HG02970 (cell line): Measurements from ENCODE around the gene KCTD16.

Source experiments
- ATAC-seq: cut with Tn5 transposase; IDR thresholded peaks from one replicate; pipeline ENCODE4 v1.9.1; 2021; ENCODE audit warnings: mild to moderate bottlenecking, moderate library complexity, moderate number of reproducible peaks; ENCODE audit not compliant: unreplicated experiment, low FRiP score

KCTD16 gene

GRCh38 chr5:144390133-144390532, 219.5 kb downstream of the KCTD16 start:
- ATAC-seq = no peak

DNA sequence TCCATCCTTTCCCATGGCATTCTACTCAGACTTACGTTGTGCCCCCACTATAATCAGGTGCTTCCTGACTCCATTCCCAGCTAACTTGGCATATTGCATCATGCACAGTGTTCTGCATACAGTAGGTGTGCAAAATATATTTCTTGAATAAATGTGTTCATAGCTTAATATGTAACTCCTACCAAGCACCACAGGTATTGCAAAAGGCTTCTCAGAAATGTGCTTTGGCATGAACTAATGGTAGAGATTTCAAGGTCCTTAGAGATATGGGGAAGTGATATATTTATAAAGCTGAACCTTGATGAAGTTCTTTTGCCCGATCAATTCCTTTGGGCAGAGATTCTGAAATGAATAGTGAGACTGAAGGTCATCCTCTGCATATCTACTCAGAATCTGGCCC, 220.4 kb downstream of the KCTD16 start:
- no peak for ATAC-seq

DNA sequence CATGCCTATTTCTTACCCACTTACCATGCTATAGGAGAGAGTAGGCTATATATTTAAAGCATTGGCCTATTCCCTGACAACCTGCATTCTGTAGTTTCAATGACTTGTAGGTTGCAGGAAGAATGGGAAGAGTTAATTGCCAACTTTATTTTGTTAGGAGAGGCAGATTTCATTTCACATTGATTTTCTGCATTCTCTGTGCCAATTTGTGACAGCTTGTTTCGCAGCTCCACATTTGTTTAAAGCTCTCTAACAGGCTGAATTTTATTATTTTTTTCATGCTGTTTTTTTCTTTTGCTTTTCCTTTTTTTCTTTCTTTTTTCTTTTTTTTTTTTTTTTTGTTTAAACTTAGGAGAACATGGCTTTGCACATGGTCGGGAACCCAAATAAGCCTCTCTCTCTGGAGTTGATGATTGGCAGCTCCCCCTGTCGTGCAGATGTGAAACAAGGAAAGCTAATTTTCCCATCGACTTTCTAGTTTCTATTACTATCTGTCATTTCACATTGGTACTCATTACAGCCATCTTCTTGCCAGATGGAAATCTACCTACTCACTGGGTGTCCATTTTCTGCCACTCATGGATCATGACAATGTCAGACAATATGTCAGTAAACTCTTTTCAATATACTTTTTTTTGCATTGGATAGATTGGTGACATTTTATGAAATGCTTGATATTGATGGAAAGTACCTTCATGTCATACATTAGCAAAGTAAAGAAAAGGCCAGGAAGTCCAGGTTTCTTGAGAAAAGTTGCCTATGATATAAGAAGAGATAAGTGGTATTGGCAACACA, 223.2 kb downstream of the KCTD16 start:
- ATAC-seq = no peak

GRCh38 chr5:144395704-144396103, 225.0 kb downstream of the KCTD16 start:
- peak; percentile 57 for ATAC-seq

DNA sequence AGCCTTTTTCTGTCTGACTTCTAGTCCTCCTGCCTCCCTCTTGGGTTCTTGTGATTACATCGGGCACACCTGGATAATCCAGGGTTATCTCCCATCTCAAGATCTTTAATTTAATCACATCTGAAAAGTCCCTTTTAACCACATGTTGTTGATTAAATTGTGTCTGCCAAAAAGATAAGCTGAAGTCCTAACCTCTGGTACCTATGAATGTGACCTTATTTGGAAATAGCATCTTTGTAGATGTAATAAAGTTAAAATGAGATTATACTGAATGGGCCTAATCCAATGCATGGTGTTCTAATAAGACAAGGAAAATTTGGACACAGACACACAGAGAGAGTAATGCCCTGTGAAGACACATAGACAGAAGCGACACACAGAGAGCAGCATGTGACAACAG, 232.4 kb downstream of the KCTD16 start:
- no peak for ATAC-seq

- no peak for ATAC-seq
Measured at GRCh38 chr5:144403817-144404420, 233.2 kb downstream of the KCTD16 start.

- ATAC-seq = no peak
Measured at GRCh38 chr5:144404672-144405071, 234.0 kb downstream of the KCTD16 start.

GRCh38 chr5:144405991-144406390, 235.3 kb downstream of the KCTD16 start:
- ATAC-seq = no peak

DNA sequence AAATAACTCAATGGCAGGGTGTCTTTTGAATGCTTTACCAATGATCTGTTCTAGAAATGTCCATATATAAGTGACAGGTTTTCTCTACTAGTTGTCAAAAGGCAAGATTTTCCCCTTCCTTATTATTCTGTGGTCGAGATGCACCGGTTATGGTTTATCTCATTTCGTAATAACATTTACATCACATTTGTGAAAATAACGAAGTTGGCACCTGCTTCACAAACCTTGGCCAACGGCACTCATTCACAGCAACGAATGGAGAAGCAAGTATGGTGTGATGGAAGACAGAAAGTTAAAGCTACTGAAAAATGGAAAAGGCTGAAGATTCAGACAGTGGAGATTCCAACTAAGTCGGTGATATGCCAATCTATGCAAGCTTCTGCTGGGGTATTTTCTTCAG, 235.8 kb downstream of the KCTD16 start:
- no peak for ATAC-seq

DNA sequence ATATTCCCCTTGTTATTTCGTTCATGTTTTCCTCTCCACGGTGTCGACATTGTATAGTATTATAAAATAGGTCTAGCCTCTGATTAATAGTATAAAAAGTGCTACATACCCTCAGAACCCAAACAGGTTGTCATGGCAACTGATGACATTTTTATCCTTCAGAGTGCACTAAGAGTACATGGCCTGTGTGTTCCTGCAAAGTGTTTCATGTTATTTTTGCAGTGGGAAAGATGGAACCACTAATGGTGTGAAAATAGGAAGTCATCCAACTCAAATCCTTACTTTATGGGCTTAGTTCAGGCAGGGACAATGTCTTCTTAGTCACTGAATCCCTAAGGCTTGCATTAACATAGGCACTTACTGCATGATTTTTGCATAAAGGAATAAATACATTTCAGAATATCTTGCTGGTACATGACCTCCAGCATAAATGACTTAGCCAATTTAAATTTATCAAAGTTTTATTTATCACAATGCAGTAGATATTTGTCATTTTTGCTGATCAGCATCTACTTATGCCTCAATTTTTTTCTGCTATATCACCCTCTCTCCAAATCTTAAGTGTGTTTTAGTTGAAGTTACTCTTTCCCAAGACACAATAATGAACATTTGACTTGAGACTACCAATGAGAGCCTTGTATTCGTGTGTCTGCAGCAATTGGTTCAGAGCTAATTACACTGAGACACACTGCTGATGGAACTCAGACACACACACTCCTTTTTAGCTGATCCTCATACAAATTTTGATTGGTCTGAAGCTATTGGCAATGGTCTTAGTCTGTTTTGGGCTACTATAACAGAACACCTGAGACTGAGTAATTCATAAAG, 243.7 kb downstream of the KCTD16 start:
- no peak for ATAC-seq

GRCh38 chr5:144416196-144416595, 245.5 kb downstream of the KCTD16 start:
- ATAC-seq = no peak

DNA sequence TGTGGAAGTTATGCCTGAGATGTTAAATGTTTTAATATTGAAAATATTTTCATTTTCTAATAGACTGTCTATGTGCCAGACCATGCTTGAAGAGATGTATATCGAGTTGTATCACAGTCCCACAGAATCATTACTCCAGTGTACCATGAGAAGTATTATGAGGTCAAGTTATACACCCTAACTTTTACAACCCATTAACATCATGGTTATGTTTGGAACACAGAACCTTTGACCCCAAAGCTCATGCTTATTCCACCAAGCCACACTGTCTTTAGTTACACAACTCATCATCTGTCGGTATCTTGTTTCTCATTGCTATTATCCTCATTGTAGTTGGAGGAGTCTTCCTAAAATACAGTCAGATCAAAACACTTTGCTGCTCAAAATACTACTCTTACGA, 248.0 kb downstream of the KCTD16 start:
- no peak for ATAC-seq

DNA sequence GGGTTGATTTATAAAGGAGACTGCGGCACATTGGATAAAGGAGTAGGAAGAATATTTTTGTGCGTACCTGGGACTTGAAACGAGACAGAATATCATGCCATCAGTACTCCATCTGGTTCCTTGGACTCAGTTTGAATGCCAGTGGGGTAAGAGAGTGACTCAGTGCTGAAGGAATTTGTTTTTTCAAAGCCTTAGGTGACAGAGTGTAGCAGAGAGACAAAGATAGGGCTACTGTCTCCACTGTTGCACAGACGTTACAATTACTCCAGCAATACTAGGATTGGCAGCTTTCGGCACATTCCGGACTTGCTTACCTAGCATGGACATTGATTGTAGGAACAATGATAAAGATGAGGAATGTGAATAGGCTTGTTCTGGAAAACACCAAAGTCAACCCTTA, 250.7 kb downstream of the KCTD16 start:
- ATAC-seq = no peak

- no peak for ATAC-seq
Measured at GRCh38 chr5:144422018-144422727, 251.5 kb downstream of the KCTD16 start.

DNA sequence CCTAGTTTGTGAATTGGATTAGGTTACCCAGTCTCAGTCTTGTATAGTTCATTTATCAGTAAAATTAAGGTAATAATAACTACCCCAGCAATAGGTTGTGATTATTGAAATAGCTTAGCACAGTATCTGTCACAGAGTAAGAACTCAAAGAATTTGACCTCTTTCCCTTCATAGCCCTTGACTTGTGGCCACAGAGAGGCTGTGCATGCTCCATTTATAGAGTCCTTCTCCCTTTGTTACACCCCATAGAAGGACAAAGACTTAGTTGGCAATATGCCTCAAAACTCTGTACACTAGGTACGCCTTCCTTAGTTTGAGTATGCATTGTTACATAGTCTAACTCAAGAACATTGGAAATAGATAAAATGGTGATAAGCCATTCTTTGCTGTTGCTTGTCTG, 257.2 kb downstream of the KCTD16 start:
- ATAC-seq = no peak

DNA sequence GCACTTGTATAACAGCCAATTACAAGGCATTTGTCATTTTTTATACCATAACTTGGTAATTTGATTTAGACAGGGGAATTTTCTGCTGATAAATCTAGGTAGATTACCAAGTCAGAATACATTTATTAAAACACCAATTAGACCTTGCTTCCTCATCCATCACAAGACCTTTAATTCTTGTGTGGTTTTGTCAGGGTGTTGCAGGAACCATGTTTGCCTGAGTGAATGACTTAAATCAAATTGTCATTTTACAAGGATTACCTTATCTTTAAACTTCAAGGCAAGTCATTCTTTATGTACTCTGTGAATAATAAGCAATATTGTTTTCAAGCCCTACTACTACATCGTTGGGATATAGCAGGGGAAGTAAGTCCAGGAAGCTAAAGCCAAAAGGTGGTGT, 257.7 kb downstream of the KCTD16 start:
- no peak for ATAC-seq

- ATAC-seq = no peak
Measured at GRCh38 chr5:144429405-144429804, 258.7 kb downstream of the KCTD16 start.

DNA sequence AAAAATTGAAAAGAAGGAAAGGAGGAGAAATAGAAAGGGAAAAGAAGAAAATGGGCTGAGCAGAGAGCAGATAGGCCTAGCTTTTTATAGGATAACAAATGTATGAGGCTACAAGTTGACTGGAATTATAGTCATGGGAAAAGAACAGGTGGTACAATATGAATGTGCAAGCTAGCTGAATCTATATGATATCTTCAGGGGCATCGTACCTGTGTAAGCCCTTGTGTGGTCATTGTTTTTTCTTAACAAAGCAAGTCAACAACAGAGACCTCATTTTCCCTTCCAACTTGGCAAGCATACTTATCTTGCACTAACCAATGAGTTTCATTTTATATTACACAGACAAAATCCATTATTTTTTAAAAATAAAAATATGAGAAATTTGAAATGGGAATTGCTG, 259.2 kb downstream of the KCTD16 start:
- ATAC-seq = no peak

DNA sequence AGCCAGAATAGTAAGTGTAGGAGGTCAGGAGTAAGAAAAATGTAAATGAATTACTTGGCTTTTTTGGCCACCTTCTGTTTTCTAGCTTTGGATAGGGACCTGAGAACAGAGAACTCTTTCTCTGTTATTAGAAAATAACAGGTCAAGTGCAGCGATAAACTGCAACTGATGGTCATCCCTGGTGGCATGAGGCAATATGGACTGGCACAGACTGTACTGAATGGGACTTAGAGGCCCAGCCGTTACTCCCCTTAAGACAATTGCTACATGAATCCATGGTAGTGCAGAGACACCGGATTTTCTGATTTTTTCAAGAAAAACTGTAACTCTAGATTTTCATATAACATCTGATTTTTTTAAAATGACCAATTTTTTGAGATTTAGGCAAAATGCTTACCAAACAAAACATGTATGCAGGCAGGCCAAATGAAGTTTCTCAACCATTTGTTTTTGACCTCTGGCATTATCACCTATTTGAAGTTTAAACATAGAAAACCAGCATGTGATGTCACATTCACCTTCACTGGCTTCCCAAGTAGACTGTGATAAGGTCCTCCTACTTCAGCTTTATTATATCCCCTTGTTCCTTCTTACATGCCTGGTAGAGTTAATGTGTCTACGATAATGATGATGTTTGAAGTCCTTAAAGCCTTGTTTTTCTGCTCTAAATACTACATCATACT, 262.6 kb downstream of the KCTD16 start:
- ATAC-seq = no peak

DNA sequence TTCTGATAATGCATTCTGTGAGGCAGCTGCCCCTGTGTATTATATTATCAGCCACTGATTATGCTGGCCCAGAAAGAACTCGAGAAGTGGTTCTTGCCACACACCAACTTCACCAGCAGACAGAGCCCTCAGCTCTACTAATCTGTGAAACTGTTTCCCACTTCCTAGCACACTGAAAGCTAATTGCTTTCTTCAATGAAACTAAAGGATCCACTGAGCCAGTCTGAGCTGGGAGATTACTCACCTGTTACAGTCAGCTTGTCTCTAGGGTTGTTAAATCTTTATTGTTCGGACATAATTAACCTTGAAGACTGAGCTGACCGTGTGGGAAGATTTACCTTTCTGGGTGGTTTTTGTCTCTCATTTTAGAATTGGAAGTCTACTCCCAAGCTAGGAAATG, 263.2 kb downstream of the KCTD16 start:
- no peak for ATAC-seq
